ENCODE measurements around the gene PDGFRA.

GRCh38 chr4:54213001-54213400 lies 16.1 kb upstream of the PDGFRA start:
- TF ChIP-seq POLR2A (IDR thresholded peaks at IDR 0.05) (no peak), CTCF (IDR thresholded peaks at IDR 0.05) (no peak)
